ENCODE results near the gene ZNF780A. TPM values are rescaled to one million over a fixed set of nuclear protein-coding genes. Genes with fewer than 3 reads are reported as not detected.
A peak's percentile ranks its signal among the peaks of the same experiment; 100 is the strongest.

The ZNF780A gene
- total RNA-seq: 15.9 and 17.7 TPM in 2 replicates

DNA sequence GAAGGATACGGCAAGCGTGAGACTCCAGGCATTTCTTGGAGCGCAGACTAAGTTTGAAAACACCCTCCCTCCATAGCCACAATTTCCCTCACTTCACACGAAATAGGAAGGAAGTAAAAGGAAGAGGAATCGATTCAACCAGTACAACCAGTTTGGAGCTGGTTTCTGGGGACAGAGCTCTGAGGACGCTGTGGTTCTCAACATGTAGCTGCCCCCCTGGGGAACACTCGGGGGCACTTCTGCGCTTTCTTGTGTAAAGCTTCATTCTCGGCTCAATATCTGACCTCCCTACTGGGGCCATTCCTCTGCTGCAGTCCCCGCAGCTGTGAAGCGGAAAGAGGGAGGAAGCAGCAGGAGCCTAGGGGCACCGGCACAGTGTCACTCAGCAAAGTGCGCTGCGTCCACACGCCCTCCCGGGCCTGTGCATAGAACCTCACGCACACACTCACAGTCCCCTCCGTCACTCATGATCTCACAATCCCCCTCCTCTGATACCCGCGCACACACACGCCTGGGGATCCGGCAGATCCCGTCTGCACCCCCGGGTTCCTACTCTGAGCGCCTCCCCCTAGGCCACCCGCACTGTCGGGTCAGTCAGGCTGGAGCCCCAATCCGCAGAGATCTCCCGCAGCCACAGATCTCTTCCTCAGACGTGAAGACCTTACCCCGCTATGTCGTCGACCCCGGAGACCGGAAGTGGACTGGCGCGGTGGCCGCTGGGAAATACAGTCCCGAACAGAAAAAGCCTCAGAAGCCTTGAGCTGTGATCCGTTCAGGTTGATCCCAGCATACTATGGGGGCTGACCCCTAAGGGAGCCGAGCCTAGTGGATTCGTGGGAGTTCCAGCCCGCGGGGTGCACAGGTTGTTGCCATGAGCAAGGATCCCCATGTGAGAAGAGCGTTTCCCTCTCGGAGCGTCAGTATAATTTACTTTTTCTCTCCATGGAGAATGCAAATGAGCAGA, at the start of gene ZNF780A:
Gene ZNF780A (minus strand): TSS at position 703 of the 964 bp plus-strand sequence. CDS start 6,190 bp downstream, outside the sequence.
- H2AFZ ChIP-seq (ENCODE audit: low read length): peak within 1 kb of the TSS; percentile 96
- H4K20me1 ChIP-seq (ENCODE audit: insufficient read depth, low read length): no peaks in the 10 kb centered on the region
- TF ChIP-seq CTCF (IDR thresholded peaks at IDR 0.05; ENCODE audit: extremely low read depth, low read depth, low read length): no peak
- H3K27me3 ChIP-seq (ENCODE audit: insufficient read depth, low read length): no peaks in the 10 kb centered on the region
- peak within 1 kb of the TSS; percentile 72 for H3K27ac ChIP-seq (ENCODE audit: low read depth, low read length)
- H3K4me2 ChIP-seq (ENCODE audit: insufficient read depth, low read length): peak within 1 kb of the TSS; percentile 86
- H3K36me3 ChIP-seq (ENCODE audit: insufficient read depth, low read length): no peaks in the 10 kb centered on the region
- H3K4me1 ChIP-seq (ENCODE audit: insufficient read depth, low read length): peaks cover 10% of the 10 kb centered on the region
- peak within 1 kb of the TSS; percentile 88 for H3K4me3 ChIP-seq (ENCODE audit: insufficient read depth, low read length)
- peaks cover 28% of the 10 kb centered on the region for H3K79me2 ChIP-seq (ENCODE audit: insufficient read depth, low read length)
- no peaks in the 10 kb centered on the region for H3K9me3 ChIP-seq (ENCODE audit: low read depth, low read length)
- DNase-seq (ENCODE audit: insufficient read length, low spot score, missing footprints): peak; percentile 84

DNA sequence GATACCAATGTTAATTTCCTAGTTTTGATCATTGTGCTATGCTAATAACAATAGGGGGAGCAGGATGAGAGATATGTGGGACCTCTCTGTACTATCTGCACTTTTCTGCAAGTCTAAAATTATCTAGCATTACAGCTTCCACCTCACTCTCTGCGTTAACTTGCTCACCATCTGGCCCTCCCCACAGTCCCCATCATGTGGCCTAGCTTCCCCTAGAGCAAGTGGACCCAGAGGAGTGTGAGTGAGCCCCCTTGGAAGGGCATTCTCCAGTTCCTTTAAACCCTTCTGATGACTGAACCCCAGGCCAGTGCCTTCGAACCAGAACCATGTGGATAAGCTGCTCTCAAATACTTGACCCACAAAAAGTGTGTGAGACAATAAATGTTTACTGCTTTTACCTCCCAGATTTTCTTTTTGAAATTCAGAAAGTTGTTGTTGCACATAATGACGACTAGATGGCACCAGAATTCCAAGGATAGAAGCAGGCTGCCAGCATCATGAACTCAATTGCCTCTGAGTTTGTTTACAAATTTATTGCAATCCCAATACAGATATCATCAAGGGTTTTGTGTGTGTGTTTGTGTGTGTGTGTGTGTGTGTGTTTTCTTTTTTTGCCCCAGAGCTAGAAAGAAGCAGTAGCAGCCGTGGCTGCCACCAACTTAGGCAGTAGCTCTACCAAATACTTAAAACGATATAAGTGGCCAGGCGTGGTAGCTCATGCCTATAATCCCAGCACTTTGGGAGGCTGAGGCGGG, 49.0 kb upstream of the ZNF780A start:
- Histone ChIP-seq H3K9me3 (ENCODE audit: low read depth, low read length) (no peaks in the 10 kb centered on the region), H3K79me2 (ENCODE audit: insufficient read depth, low read length) (no peaks in the 10 kb centered on the region), H4K20me1 (ENCODE audit: insufficient read depth, low read length) (no peaks in the 10 kb centered on the region), H3K4me1 (ENCODE audit: insufficient read depth, low read length) (no peaks in the 10 kb centered on the region), H3K4me3 (ENCODE audit: insufficient read depth, low read length) (no peak overlapping the region), H2AFZ (ENCODE audit: low read length) (no peak overlapping the region), H3K36me3 (ENCODE audit: insufficient read depth, low read length) (no peaks in the 10 kb centered on the region), H3K27me3 (ENCODE audit: insufficient read depth, low read length) (peaks cover 13% of the 10 kb centered on the region), H3K27ac (ENCODE audit: low read depth, low read length) (no peak overlapping the region), H3K4me2 (ENCODE audit: insufficient read depth, low read length) (no peak overlapping the region)
- DNase-seq (ENCODE audit: insufficient read length, low spot score, missing footprints): peak; percentile 76
- TF ChIP-seq CTCF (IDR thresholded peaks at IDR 0.05; ENCODE audit: extremely low read depth, low read depth, low read length): peak; percentile 77

GRCh38 chr19:40136818-40137217, 46.1 kb upstream of the ZNF780A start:
- no peaks in the 10 kb centered on the region for H3K4me1 ChIP-seq (ENCODE audit: insufficient read depth, low read length)
- peaks cover 13% of the 10 kb centered on the region for H3K27me3 ChIP-seq (ENCODE audit: insufficient read depth, low read length)
- H2AFZ ChIP-seq (ENCODE audit: low read length): no peak overlapping the region
- no peaks in the 10 kb centered on the region for H4K20me1 ChIP-seq (ENCODE audit: insufficient read depth, low read length)
- no peak overlapping the region for H3K27ac ChIP-seq (ENCODE audit: low read depth, low read length)
- DNase-seq (ENCODE audit: insufficient read length, low spot score, missing footprints): no peak
- H3K79me2 ChIP-seq (ENCODE audit: insufficient read depth, low read length): no peaks in the 10 kb centered on the region
- H3K9me3 ChIP-seq (ENCODE audit: low read depth, low read length): no peaks in the 10 kb centered on the region
- TF ChIP-seq CTCF (IDR thresholded peaks at IDR 0.05; ENCODE audit: extremely low read depth, low read depth, low read length): peak; percentile 11
- H3K4me3 ChIP-seq (ENCODE audit: insufficient read depth, low read length): no peak overlapping the region
- H3K4me2 ChIP-seq (ENCODE audit: insufficient read depth, low read length): no peak overlapping the region
- no peaks in the 10 kb centered on the region for H3K36me3 ChIP-seq (ENCODE audit: insufficient read depth, low read length)

DNA sequence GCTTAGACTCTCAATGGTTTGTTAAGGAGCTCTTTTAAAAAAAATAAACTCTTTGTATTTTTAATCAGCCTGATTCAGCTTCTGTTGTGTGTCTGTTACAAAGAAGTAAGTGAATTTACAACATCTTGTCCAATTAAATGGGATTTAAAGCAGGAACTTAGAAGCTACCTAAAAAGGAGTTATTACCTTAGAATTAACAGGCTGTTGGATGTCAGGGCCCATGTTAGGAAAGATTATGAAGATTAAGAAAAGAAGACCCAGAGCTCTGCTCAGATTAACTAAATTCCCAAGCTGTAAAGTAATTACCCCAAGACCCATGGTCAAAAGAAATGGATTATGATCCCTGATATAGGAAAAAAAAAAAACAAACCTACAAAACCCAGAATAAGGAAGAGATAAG, 44.1 kb upstream of the ZNF780A start:
- H3K36me3 ChIP-seq (ENCODE audit: insufficient read depth, low read length): no peaks in the 10 kb centered on the region
- H4K20me1 ChIP-seq (ENCODE audit: insufficient read depth, low read length): no peaks in the 10 kb centered on the region
- no peak overlapping the region for H3K4me3 ChIP-seq (ENCODE audit: insufficient read depth, low read length)
- no peak overlapping the region for H3K4me2 ChIP-seq (ENCODE audit: insufficient read depth, low read length)
- H3K27me3 ChIP-seq (ENCODE audit: insufficient read depth, low read length): peaks cover 11% of the 10 kb centered on the region
- H3K4me1 ChIP-seq (ENCODE audit: insufficient read depth, low read length): no peaks in the 10 kb centered on the region
- no peaks in the 10 kb centered on the region for H3K79me2 ChIP-seq (ENCODE audit: insufficient read depth, low read length)
- H3K9me3 ChIP-seq (ENCODE audit: low read depth, low read length): no peaks in the 10 kb centered on the region
- H3K27ac ChIP-seq (ENCODE audit: low read depth, low read length): no peak overlapping the region
- no peak overlapping the region for H2AFZ ChIP-seq (ENCODE audit: low read length)
- TF ChIP-seq CTCF (IDR thresholded peaks at IDR 0.05; ENCODE audit: extremely low read depth, low read depth, low read length): no peak
- DNase-seq (ENCODE audit: insufficient read length, low spot score, missing footprints): no peak

All from osteoblast (primary cell).